ENCODE measurements around the gene SRBD1. TPM values are rescaled to one million over a fixed set of nuclear protein-coding genes. Genes with fewer than 3 reads are reported as not detected.

Gene SRBD1
- total RNA-seq, 3 donors from 2014 or later (not counting 1 experiment from before 2014, with no cell fraction given), result 34.5 to 40.0 (median 38.8) TPM

- peaks cover 6% of the 10 kb centered on the region for H3K27me3 ChIP-seq (ENCODE audit: control insufficient read depth, insufficient read depth, low read length)
- intact Hi-C loops (cut with micrococcal nuclease), result loop anchor here (1.0 kb wide), 2 partner anchors 134 to 292 kb away; no protein-coding TSS in a partner anchor
- no peaks in the 10 kb centered on the region for H3K9me3 ChIP-seq (ENCODE audit: control insufficient read depth, insufficient read depth, low read length)
- H3K27ac Mint-ChIP-seq, result peak overlapping the region in 1 of 2 donors; percentile 42
- peak overlapping the region; percentile 70 for H3K4me3 Mint-ChIP-seq
- WGBS (ENCODE audit: insufficient coverage), result 13% methylated on average over 48 of the region's 49 CpGs
- peaks cover 9 to 11% of the 10 kb centered on the region in 2 donors for H3K4me1 Mint-ChIP-seq
- peaks cover 13% of the 10 kb centered on the region for H3K4me1 ChIP-seq (ENCODE audit: control insufficient read depth, insufficient read depth, low read length)
- DNase-seq, result peak; percentile 76 to 88
- TF ChIP-seq CTCF (IDR thresholded peaks at IDR 0.05), result peak; percentile 96
- H3K36me3 ChIP-seq (ENCODE audit: control insufficient read depth, insufficient read depth, low read length), result no peaks in the 10 kb centered on the region
- H3K36me3 Mint-ChIP-seq, result no peaks in the 10 kb centered on the region
- no peak overlapping the region for H3K27ac ChIP-seq (ENCODE audit: low read length)
- ATAC-seq, result peak; percentile 95 to 99 (median 99)
- peak overlapping the region; percentile 11 for H3K4me3 ChIP-seq (ENCODE audit: low read length)
- peaks cover 23 to 29% of the 10 kb centered on the region in 2 donors for H3K27me3 Mint-ChIP-seq (ENCODE audit: low read depth in 2 of 2)
- H3K9me3 Mint-ChIP-seq, result no peaks in the 10 kb centered on the region
Observed at GRCh38 chr2:45643543-45644542, 32.8 kb upstream of the SRBD1 start.

GRCh38 chr2:45643095-45643494 is 32.0 kb upstream of the SRBD1 start:
- H3K27me3 ChIP-seq (ENCODE audit: control insufficient read depth, insufficient read depth, low read length), result peaks cover 6% of the 10 kb centered on the region
- peaks cover 23 to 31% of the 10 kb centered on the region in 2 donors for H3K27me3 Mint-ChIP-seq (ENCODE audit: low read depth in 2 of 2)
- peak in 1 of 2 donors; percentile 25 for DNase-seq
- H3K9me3 Mint-ChIP-seq, result no peaks in the 10 kb centered on the region
- peaks cover 14% of the 10 kb centered on the region for H3K4me1 ChIP-seq (ENCODE audit: control insufficient read depth, insufficient read depth, low read length)
- 40% methylated on average over 11 of the region's 11 CpGs for WGBS (ENCODE audit: insufficient coverage)
- intact Hi-C loops (cut with micrococcal nuclease), result loop anchor here (1.0 kb wide), 2 partner anchors 135 to 293 kb away; no protein-coding TSS in a partner anchor
- no peaks in the 10 kb centered on the region for H3K36me3 ChIP-seq (ENCODE audit: control insufficient read depth, insufficient read depth, low read length)
- peak overlapping the region; percentile 70 for H3K4me3 Mint-ChIP-seq
- no peaks in the 10 kb centered on the region for H3K36me3 Mint-ChIP-seq
- ATAC-seq, result peak in 2 of 3 donors; percentile 11 to 24
- no peaks in the 10 kb centered on the region for H3K9me3 ChIP-seq (ENCODE audit: control insufficient read depth, insufficient read depth, low read length)
- no peak for TF ChIP-seq CTCF (IDR thresholded peaks at IDR 0.05)
- H3K27ac Mint-ChIP-seq, result peak overlapping the region in 1 of 2 donors; percentile 42
- no peak overlapping the region for H3K27ac ChIP-seq (ENCODE audit: low read length)
- H3K4me1 Mint-ChIP-seq, result peaks cover 9 to 11% of the 10 kb centered on the region in 2 donors
- H3K4me3 ChIP-seq (ENCODE audit: low read length), result peak overlapping the region; percentile 11

GRCh38 chr2:45640576-45640975 is 29.5 kb upstream of the SRBD1 start:
- Mint-ChIP-seq H3K27me3 (ENCODE audit: low read depth in 2 of 2) (peaks cover 23 to 35% of the 10 kb centered on the region in 2 donors), H3K27ac (no peak overlapping the region), H3K9me3 (no peaks in the 10 kb centered on the region), H3K4me3 (no peak overlapping the region), H3K4me1 (peaks cover 19 to 20% of the 10 kb centered on the region in 2 donors), H3K36me3 (no peaks in the 10 kb centered on the region)
- WGBS (ENCODE audit: insufficient coverage), result 89% methylated on average over 2 of the region's 2 CpGs
- Histone ChIP-seq H3K9me3 (ENCODE audit: control insufficient read depth, insufficient read depth, low read length) (no peaks in the 10 kb centered on the region), H3K4me3 (ENCODE audit: low read length) (no peak overlapping the region), H3K27me3 (ENCODE audit: control insufficient read depth, insufficient read depth, low read length) (peaks cover 6% of the 10 kb centered on the region), H3K36me3 (ENCODE audit: control insufficient read depth, insufficient read depth, low read length) (no peaks in the 10 kb centered on the region), H3K4me1 (ENCODE audit: control insufficient read depth, insufficient read depth, low read length) (peaks cover 24% of the 10 kb centered on the region), H3K27ac (ENCODE audit: low read length) (no peak overlapping the region)
- intact Hi-C loops (cut with micrococcal nuclease), result no loop called here
- DNase-seq (no peak), ATAC-seq (no peak)
- TF ChIP-seq CTCF (IDR thresholded peaks at IDR 0.05), result no peak
